IPS-18a (cell line): Measurements from ENCODE around the gene BCL2L12.
A peak's percentile ranks its signal among the peaks of the same experiment; 100 is the strongest.

Source experiments
- H3K27ac ChIP-seq: one replicate; pipeline ENCODE4 v1.5.1; 2013; ENCODE audit warnings: low read length
- H3K27me3 ChIP-seq: one replicate; pipeline ENCODE4 v1.6.1; 2013; ENCODE audit warnings: mild to moderate bottlenecking, low read length; ENCODE audit not compliant: control insufficient read depth, insufficient read depth
- H3K36me3 ChIP-seq: one replicate; pipeline ENCODE4 v1.6.1; 2013; ENCODE audit warnings: low read depth, low read length; ENCODE audit not compliant: control insufficient read depth
- H3K4me1 ChIP-seq: one replicate; pipeline ENCODE4 v1.6.1; 2013; ENCODE audit warnings: low read depth, low read length; ENCODE audit not compliant: control insufficient read depth
- H3K4me3 ChIP-seq: one replicate; pipeline ENCODE4 v1.5.1; 2013; ENCODE audit warnings: low read length
- H3K9ac ChIP-seq: one replicate; pipeline ENCODE4 v1.6.1; 2013; ENCODE audit warnings: mild to moderate bottlenecking, low read length, moderate library complexity
- H3K9me3 ChIP-seq: one replicate; pipeline ENCODE4 v1.6.1; 2013; ENCODE audit warnings: low read depth, low read length; ENCODE audit not compliant: control insufficient read depth

BCL2L12 gene

DNA sequence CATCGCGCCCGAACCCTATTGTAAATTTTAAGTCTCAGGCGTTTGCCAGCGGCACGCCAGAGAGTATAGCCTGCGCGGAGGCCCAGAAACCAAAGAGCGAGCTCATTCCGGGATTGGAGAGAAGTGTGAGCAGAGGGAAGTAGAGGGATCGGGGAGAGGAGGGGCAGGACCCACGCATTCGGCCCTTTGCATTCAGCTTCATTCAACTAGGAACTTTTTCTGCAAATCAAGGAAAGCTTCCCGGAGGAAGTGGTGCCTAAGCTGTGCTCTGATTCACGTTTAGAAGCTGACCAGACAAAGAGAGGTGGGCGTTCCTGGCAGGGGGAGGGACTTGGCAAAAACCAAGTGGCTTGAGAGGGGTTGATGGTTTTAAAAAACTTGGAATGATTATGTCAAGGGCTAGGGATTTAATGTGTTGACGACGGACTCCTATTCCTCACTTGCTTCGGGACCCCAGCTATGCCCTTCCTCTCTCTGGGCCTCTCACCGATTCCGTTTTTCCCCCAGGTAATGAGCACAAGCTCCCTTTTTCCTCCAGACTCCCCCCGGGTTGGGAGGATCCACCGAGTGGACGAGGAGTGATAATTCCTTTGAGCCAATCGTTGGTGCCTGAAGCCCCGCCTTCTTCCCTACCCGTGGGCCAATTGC, 10.5 kb downstream of the BCL2L12 start:
- H3K36me3 ChIP-seq, result peaks cover 5% of the 10 kb centered on the region
- peaks cover 19% of the 10 kb centered on the region for H3K4me1 ChIP-seq
- no peaks in the 10 kb centered on the region for H3K27me3 ChIP-seq
- H3K9me3 ChIP-seq, result no peaks in the 10 kb centered on the region
- H3K27ac ChIP-seq, result peak overlapping the region; percentile 99
- peak overlapping the region; percentile 94 for H3K9ac ChIP-seq
- H3K4me3 ChIP-seq, result peak overlapping the region; percentile 70

DNA sequence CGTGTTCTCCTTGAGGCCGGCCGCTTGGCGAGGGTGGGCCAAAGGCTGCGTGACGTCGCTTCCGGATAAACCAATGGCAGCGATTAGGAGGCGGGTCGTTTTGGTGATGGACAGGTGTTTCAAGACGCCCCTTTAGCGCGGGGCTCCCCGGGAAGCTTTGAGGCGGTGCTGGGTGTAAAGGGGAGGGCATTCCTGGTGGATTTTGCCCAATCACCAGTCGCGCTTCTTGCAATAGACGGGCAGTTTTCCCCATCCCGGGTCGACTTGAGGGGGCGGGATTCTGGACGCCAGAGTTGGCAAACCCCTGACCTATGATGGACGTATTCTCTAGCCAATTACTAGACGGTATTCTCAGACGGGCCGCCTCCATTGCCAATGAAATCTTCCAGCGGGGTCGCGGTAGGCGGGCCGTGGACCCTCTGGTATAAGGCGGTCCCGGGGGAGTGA, 11.1 kb downstream of the BCL2L12 start:
- peaks cover 9% of the 10 kb centered on the region for H3K36me3 ChIP-seq
- H3K9me3 ChIP-seq, result no peaks in the 10 kb centered on the region
- peaks cover 18% of the 10 kb centered on the region for H3K4me1 ChIP-seq
- H3K4me3 ChIP-seq, result peak overlapping the region; percentile 98
- H3K27me3 ChIP-seq, result no peaks in the 10 kb centered on the region
- H3K9ac ChIP-seq, result peak overlapping the region; percentile 95
- H3K27ac ChIP-seq, result peak overlapping the region; percentile 85

DNA sequence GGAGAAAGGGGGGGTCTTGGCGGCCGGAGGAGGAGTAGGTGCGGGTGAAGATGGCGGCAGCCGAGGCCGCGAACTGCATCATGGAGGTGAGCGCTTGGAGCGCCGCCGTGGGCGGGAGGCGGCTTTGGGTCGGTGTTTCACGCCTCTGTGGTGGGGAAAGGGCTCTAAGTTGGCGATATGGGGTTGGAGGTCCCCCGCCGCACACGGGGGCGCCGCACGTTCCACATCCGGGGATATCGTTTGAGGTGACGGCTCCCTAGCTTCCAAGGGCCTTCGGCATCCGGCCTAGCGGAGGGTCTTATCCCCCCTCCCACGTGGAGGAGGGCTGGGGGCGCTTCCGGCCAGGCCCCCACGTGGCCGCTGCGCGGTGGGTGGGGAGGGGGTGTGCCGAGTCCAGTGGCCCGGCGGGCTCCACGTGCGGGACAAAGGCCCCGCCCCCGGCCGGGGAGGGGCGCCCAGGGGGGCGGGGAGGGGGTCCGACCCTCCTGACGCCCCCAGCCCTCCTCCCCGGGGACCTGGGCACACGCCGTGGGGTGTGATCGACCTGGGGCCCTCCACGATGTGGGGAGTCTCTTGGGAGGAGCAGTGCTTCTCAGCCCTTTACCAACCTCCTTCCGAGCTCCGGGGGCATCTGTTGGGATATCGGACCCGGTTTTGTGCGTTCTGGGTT, 11.6 kb downstream of the BCL2L12 start, which contains the start of gene PRMT1:
Gene PRMT1 (plus strand): TSS at position 41 of the 670 bp plus-strand sequence. CDS start 10 bp downstream, at position 51.
- H3K9me3 ChIP-seq, result no peaks in the 10 kb centered on the region
- peaks cover 14% of the 10 kb centered on the region for H3K4me1 ChIP-seq
- peak within 1 kb of the TSS; percentile 98 for H3K4me3 ChIP-seq
- peaks cover 14% of the 10 kb centered on the region for H3K36me3 ChIP-seq
- H3K27ac ChIP-seq, result peak within 1 kb of the TSS; percentile 99
- H3K9ac ChIP-seq, result peak within 1 kb of the TSS; percentile 95
- no peaks in the 10 kb centered on the region for H3K27me3 ChIP-seq

GRCh38 chr19:49677901-49678674, 12.4 kb downstream of the BCL2L12 start:
- peaks cover 21% of the 10 kb centered on the region for H3K36me3 ChIP-seq
- no peaks in the 10 kb centered on the region for H3K27me3 ChIP-seq
- H3K4me3 ChIP-seq, result peak overlapping the region; percentile 98
- H3K4me1 ChIP-seq, result peaks cover 14% of the 10 kb centered on the region
- peak overlapping the region; percentile 85 for H3K27ac ChIP-seq
- H3K9ac ChIP-seq, result peak overlapping the region; percentile 95
- no peaks in the 10 kb centered on the region for H3K9me3 ChIP-seq

- Histone ChIP-seq H3K36me3 (peaks cover 32% of the 10 kb centered on the region), H3K27ac (no peak overlapping the region), H3K9me3 (no peaks in the 10 kb centered on the region), H3K4me3 (peak overlapping the region; percentile 98), H3K9ac (no peak overlapping the region), H3K27me3 (no peaks in the 10 kb centered on the region), H3K4me1 (peaks cover 14% of the 10 kb centered on the region)
These were observed 13.4 kb downstream of the BCL2L12 start for GRCh38 chr19:49678985-49679770.

GRCh38 chr19:49679771-49680413, 14.2 kb downstream of the BCL2L12 start:
- no peaks in the 10 kb centered on the region for H3K9me3 ChIP-seq
- H3K36me3 ChIP-seq, result peaks cover 38% of the 10 kb centered on the region
- peak overlapping the region; percentile 71 for H3K27ac ChIP-seq
- H3K4me1 ChIP-seq, result peaks cover 14% of the 10 kb centered on the region
- peak overlapping the region; percentile 43 for H3K4me3 ChIP-seq
- H3K9ac ChIP-seq, result peak overlapping the region; percentile 18
- no peaks in the 10 kb centered on the region for H3K27me3 ChIP-seq

GRCh38 chr19:49680421-49681351, 15.0 kb downstream of the BCL2L12 start:
- peak overlapping the region; percentile 71 for H3K27ac ChIP-seq
- peak overlapping the region; percentile 18 for H3K9ac ChIP-seq
- H3K36me3 ChIP-seq, result peaks cover 46% of the 10 kb centered on the region
- H3K9me3 ChIP-seq, result no peaks in the 10 kb centered on the region
- H3K4me1 ChIP-seq, result peaks cover 14% of the 10 kb centered on the region
- H3K27me3 ChIP-seq, result no peaks in the 10 kb centered on the region
- peak overlapping the region; percentile 43 for H3K4me3 ChIP-seq

GRCh38 chr19:49681830-49682229, 16.1 kb downstream of the BCL2L12 start:
- Histone ChIP-seq H3K27ac (no peak overlapping the region), H3K27me3 (no peaks in the 10 kb centered on the region), H3K4me1 (peaks cover 14% of the 10 kb centered on the region), H3K36me3 (peaks cover 54% of the 10 kb centered on the region), H3K4me3 (no peak overlapping the region), H3K9ac (no peak overlapping the region), H3K9me3 (no peaks in the 10 kb centered on the region)

GRCh38 chr19:49682274-49682673, 16.5 kb downstream of the BCL2L12 start:
- Histone ChIP-seq H3K27me3 (no peaks in the 10 kb centered on the region), H3K9ac (no peak overlapping the region), H3K4me3 (no peak overlapping the region), H3K9me3 (no peaks in the 10 kb centered on the region), H3K27ac (no peak overlapping the region), H3K4me1 (peaks cover 14% of the 10 kb centered on the region), H3K36me3 (peaks cover 59% of the 10 kb centered on the region)

- H3K4me3 ChIP-seq, result no peak overlapping the region
- peaks cover 14% of the 10 kb centered on the region for H3K4me1 ChIP-seq
- no peak overlapping the region for H3K27ac ChIP-seq
- H3K36me3 ChIP-seq, result peaks cover 69% of the 10 kb centered on the region
- no peaks in the 10 kb centered on the region for H3K9me3 ChIP-seq
- H3K9ac ChIP-seq, result no peak overlapping the region
- no peaks in the 10 kb centered on the region for H3K27me3 ChIP-seq
These were observed 18.1 kb downstream of the BCL2L12 start for GRCh38 chr19:49683814-49684250.
